WTC11 (cell line): ENCODE measurements around the gene PAXIP1. TPM values are rescaled to one million over a fixed set of nuclear protein-coding genes. Genes with fewer than 3 reads are reported as not detected.

ENCODE experiments used
- ATAC-seq: fragments of 200-7000 bp; cut with Tn5 transposase; 2 replicates; pipeline ENCODE4 v1.10.0; 2021; ENCODE audit warnings: mild to moderate bottlenecking, moderate library complexity
- CTCF ChIA-PET: fragments of 300-600 bp; sonication (Branson Sonifier 250); formaldehyde crosslinking; loops from one replicate; lab custom pipeline; 2021; ENCODE audit warnings: antibody characterized with exemption; lab: Charles Lee
- POLR2A ChIA-PET: fragments of 350-600 bp; sonication (Branson Sonifier 250); formaldehyde crosslinking; loops from one replicate; lab custom pipeline; 2021; ENCODE audit warnings: antibody characterized with exemption; lab: Charles Lee
- DNase-seq: peaks from one replicate; pipeline ENCODE4 v3.0.0; 2021; ENCODE audit warnings: low spot score
- H3K27ac Mint-ChIP-seq: 2 replicates; pipeline ENCODE4 v1.8.0; 2021; ENCODE audit warnings: mixed read lengths
- H3K27me3 Mint-ChIP-seq: 2 replicates; pipeline ENCODE4 v1.8.0; 2021; ENCODE audit warnings: low read depth, mild to moderate bottlenecking, moderate library complexity, mixed read lengths
- H3K36me3 Mint-ChIP-seq: 2 replicates; pipeline ENCODE4 v1.8.0; 2021; ENCODE audit warnings: mixed read lengths
- H3K4me1 Mint-ChIP-seq: 2 replicates; pipeline ENCODE4 v1.8.0; 2022; ENCODE audit warnings: mixed read lengths
- H3K4me3 Mint-ChIP-seq: 2 replicates; pipeline ENCODE4 v1.8.0; 2021; ENCODE audit warnings: mild to moderate bottlenecking, moderate library complexity, mixed read lengths
- H3K9me3 Mint-ChIP-seq: 2 replicates; pipeline ENCODE4 v1.8.0; 2021; ENCODE audit warnings: mixed read lengths
- ATF1 ChIP-seq: sonication (generic); formaldehyde crosslinking; IDR thresholded peaks from 2 replicates; pipeline ENCODE4 v1.8.1; 2023; ENCODE audit warnings: mild to moderate bottlenecking, moderate library complexity, missing genetic modification reagents
- CREB1 ChIP-seq: sonication (generic); formaldehyde crosslinking; IDR thresholded peaks from 2 replicates; pipeline ENCODE4 v1.8.0; 2023; ENCODE audit warnings: mild to moderate bottlenecking, missing genetic modification reagents
- CTCF ChIP-seq: fragments of 200-600 bp; IDR thresholded peaks from 2 replicates; pipeline ENCODE4 v1.8.0; 2022; ENCODE audit warnings: antibody characterized with exemption
- E2F1 ChIP-seq: sonication (generic); formaldehyde crosslinking; IDR thresholded peaks from 2 replicates; pipeline ENCODE4 v1.8.0; 2022; ENCODE audit warnings: mild to moderate bottlenecking, missing genetic modification reagents
- E2F5 ChIP-seq: sonication (generic); formaldehyde crosslinking; IDR thresholded peaks from 2 replicates; pipeline ENCODE4 v1.8.1; 2022; ENCODE audit warnings: mild to moderate bottlenecking, moderate library complexity, missing genetic modification reagents
- FOXP1 ChIP-seq: sonication (generic); formaldehyde crosslinking; IDR thresholded peaks from 2 replicates; pipeline ENCODE4 v1.8.0; 2022; ENCODE audit warnings: missing genetic modification reagents, mild to moderate bottlenecking, moderate library complexity, borderline replicate concordance
- GRHL2 ChIP-seq: fragments of 250-450 bp; sonication (Bioruptor Pico); IDR thresholded peaks from 2 replicates; pipeline ENCODE4 v1.8.0; 2022; ENCODE audit warnings: mild to moderate bottlenecking, moderate library complexity; ENCODE audit not compliant: insufficient replicate concordance, severe bottlenecking
- GTF2I ChIP-seq: fragments of 250-450 bp; sonication (Bioruptor Pico); conservative IDR thresholded peaks from 2 replicates; pipeline ENCODE4 v1.4.0; 2021; ENCODE audit warnings: mild to moderate bottlenecking
- HMGA2 ChIP-seq: fragments of 250-450 bp; sonication (Bioruptor Pico); IDR thresholded peaks from 2 replicates; pipeline ENCODE4 v1.4.0; 2021; ENCODE audit warnings: mild to moderate bottlenecking, moderate library complexity
- JAZF1 ChIP-seq: fragments of 250-450 bp; sonication (Bioruptor Pico); IDR thresholded peaks from 2 replicates; pipeline ENCODE4 v1.9.0; 2021; ENCODE audit warnings: moderate library complexity, mild to moderate bottlenecking, inconsistent platforms
- KAT7 ChIP-seq: sonication (generic); formaldehyde crosslinking; IDR thresholded peaks from 2 replicates; pipeline ENCODE4 v1.8.1; 2023; ENCODE audit warnings: missing genetic modification reagents, mild to moderate bottlenecking, borderline replicate concordance
- NFE2L1 ChIP-seq: sonication (generic); formaldehyde crosslinking; IDR thresholded peaks from 2 replicates; pipeline ENCODE4 v1.8.1; 2023; ENCODE audit warnings: missing genetic modification reagents
- NFYB ChIP-seq: sonication (generic); formaldehyde crosslinking; conservative IDR thresholded peaks from 2 replicates; pipeline ENCODE4 v1.8.0; 2022; ENCODE audit warnings: low read depth, missing genetic modification reagents
- PRDM15 ChIP-seq: sonication (generic); formaldehyde crosslinking; IDR thresholded peaks from 2 replicates; pipeline ENCODE4 v1.8.0; 2022; ENCODE audit warnings: missing genetic modification reagents
- PREB ChIP-seq: sonication (generic); formaldehyde crosslinking; IDR thresholded peaks from 2 replicates; pipeline ENCODE4 v1.8.1; 2022; ENCODE audit warnings: mild to moderate bottlenecking, missing genetic modification reagents, moderate library complexity, borderline replicate concordance
- SMAD4 ChIP-seq: sonication (generic); formaldehyde crosslinking; IDR thresholded peaks from 2 replicates; pipeline ENCODE4 v1.8.0; 2022; ENCODE audit warnings: mild to moderate bottlenecking, missing genetic modification reagents
- TEAD4 ChIP-seq: sonication (generic); formaldehyde crosslinking; IDR thresholded peaks from 2 replicates; pipeline ENCODE4 v1.8.0; 2022; ENCODE audit warnings: mild to moderate bottlenecking, missing genetic modification reagents
- TP53 ChIP-seq: sonication (generic); formaldehyde crosslinking; IDR thresholded peaks from 2 replicates; pipeline ENCODE4 v1.8.1; 2023; ENCODE audit warnings: mild to moderate bottlenecking, missing genetic modification reagents
- USF1 ChIP-seq: sonication (generic); formaldehyde crosslinking; IDR thresholded peaks from 2 replicates; pipeline ENCODE4 v1.8.0; 2022; ENCODE audit warnings: mild to moderate bottlenecking, missing genetic modification reagents
- USF2 ChIP-seq: sonication (generic); formaldehyde crosslinking; IDR thresholded peaks from 2 replicates; pipeline ENCODE4 v1.8.1; 2023; ENCODE audit warnings: mild to moderate bottlenecking, missing genetic modification reagents, moderate library complexity
- ZBTB43 ChIP-seq: sonication (generic); formaldehyde crosslinking; IDR thresholded peaks from 2 replicates; pipeline ENCODE4 v1.8.1; 2023; ENCODE audit warnings: mild to moderate bottlenecking, missing genetic modification reagents
- ZNF138 ChIP-seq: sonication (generic); formaldehyde crosslinking; conservative IDR thresholded peaks from 2 replicates; pipeline ENCODE4 v1.8.1; 2022; ENCODE audit warnings: mild to moderate bottlenecking, moderate library complexity, missing genetic modification reagents
- total RNA-seq: library from RNA; stranded (reverse); gene quantifications from 3 replicates; pipeline ENCODE4 v1.2.3, GENCODE V29; 2021

Gene PAXIP1
- total RNA-seq, 1 experiment from 2014 or later = 34.1 TPM

GRCh38 chr7:154956427-154956826, 46.5 kb downstream of the PAXIP1 start (continued):
- no peak for TF ChIP-seq ZBTB43 (CRISPR knock-in tag)
- TF ChIP-seq PREB = no peak

- peak; percentile 86 for DNase-seq
- H3K9me3 Mint-ChIP-seq = no peaks in the 10 kb centered on the region
- CTCF ChIA-PET = interaction anchor here (0.5 to 2.5 kb wide), 31 partner anchors 8 to 1377 kb away, joined by 3 to 35 read pairs (median 4); partner anchors contain the start of gene HTR5A
- ATAC-seq = peak; percentile 92
- TF ChIP-seq KAT7 (CRISPR knock-in tag) (no peak), USF2 (CRISPR knock-in tag) (0 out of 2 replicates have a peak, but pooled peaks have one; percentile 19), PRDM15 (no peak), CTCF (peak; percentile 82), USF1 (CRISPR knock-in tag) (peak; percentile 53; the same call in 1 of the 2 replicates)
- TF ChIP-seq, all 79 proteins: peak for 3
- POLR2A ChIA-PET = no interaction called here
- Mint-ChIP-seq H3K36me3 (peaks cover 74% of the 10 kb centered on the region), H3K4me1 (no peaks in the 10 kb centered on the region), H3K27ac (peak overlapping the region; percentile 84; the same call in 1 of the 2 replicates), H3K4me3 (no peak overlapping the region), H3K27me3 (no peaks in the 10 kb centered on the region)
Measured at GRCh38 chr7:154953006-154953684, 49.8 kb downstream of the PAXIP1 start.

- H3K4me3 Mint-ChIP-seq = no peak overlapping the region
- no peak overlapping the region for H3K27ac Mint-ChIP-seq
- ChIA-PET POLR2A (no interaction called here), CTCF (interaction anchor here (1.2 kb wide), 1 partner anchor 24 kb away, joined by 4 read pairs; no protein-coding TSS in a partner anchor)
- H3K4me1 Mint-ChIP-seq = no peaks in the 10 kb centered on the region
- no peaks in the 10 kb centered on the region for H3K27me3 Mint-ChIP-seq
- no peak for DNase-seq
- H3K36me3 Mint-ChIP-seq = peaks cover 76% of the 10 kb centered on the region
- no peak for ATAC-seq
- H3K9me3 Mint-ChIP-seq = no peaks in the 10 kb centered on the region
- no peak for TF ChIP-seq SMAD4
- no peak for TF ChIP-seq FOXP1
- TF ChIP-seq HMGA2 = no peak
- TF ChIP-seq TP53 (CRISPR knock-in tag) = no peak
- no peak for TF ChIP-seq E2F5 (CRISPR knock-in tag)
- TF ChIP-seq NFYB (CRISPR knock-in tag) = no peak
- no peak for TF ChIP-seq ATF1 (CRISPR knock-in tag)
- TF ChIP-seq GTF2I = no peak
- TF ChIP-seq E2F1 = no peak
- TF ChIP-seq ZNF138 = no peak
- TF ChIP-seq TEAD4 = no peak
- no peak for TF ChIP-seq GRHL2 (CRISPR knock-in tag)
- no peak for TF ChIP-seq CREB1 (CRISPR knock-in tag)
- TF ChIP-seq JAZF1 (CRISPR knock-in tag) = no peak
- no peak for TF ChIP-seq NFE2L1
Measured at GRCh38 chr7:154950960-154951359, 52.0 kb downstream of the PAXIP1 start.
